GM23338 (cell line): ENCODE results near the gene MGLL. TPM values are rescaled to one million over a fixed set of nuclear protein-coding genes. Genes with fewer than 3 reads are reported as not detected.

Source experiments
- ATAC-seq: fragments of 200-7000 bp; cut with Tn5 transposase; 3 replicates; pipeline ENCODE4 v1.9.1; 2020
- DNase-seq: peaks from one replicate; pipeline ENCODE4 v3.0.0-alpha.2; 2015; ENCODE audit warnings: low spot score
- H2AFZ ChIP-seq: fragments of 200-600 bp; sonication (generic); 2 replicates; pipeline ENCODE4 v1.8.0; 2016; ENCODE audit warnings: antibody characterized with exemption, mild to moderate bottlenecking, moderate library complexity
- H3F3A ChIP-seq: fragments of 200-600 bp; sonication (generic); replicated peaks from 2 replicates; pipeline ENCODE4 v1.8.0; 2017; ENCODE audit warnings: antibody characterized with exemption, mixed run types, low read depth
- H3K27ac ChIP-seq: fragments of 200-600 bp; sonication (generic); 2 replicates; pipeline ENCODE4 v1.6.1; 2016; ENCODE audit warnings: low read depth
- H3K27me3 ChIP-seq: fragments of 200-600 bp; sonication (generic); 2 replicates; pipeline ENCODE4 v1.8.0; 2016; ENCODE audit warnings: mild to moderate bottlenecking, mixed run types, moderate library complexity; ENCODE audit not compliant: insufficient read depth
- H3K36me3 ChIP-seq: fragments of 200-600 bp; sonication (generic); 2 replicates; pipeline ENCODE4 v1.8.0; 2016; ENCODE audit warnings: mild to moderate bottlenecking; ENCODE audit not compliant: insufficient read depth
- H3K4me1 ChIP-seq: fragments of 200-600 bp; sonication (generic); 2 replicates; pipeline ENCODE4 v1.8.0; 2016; ENCODE audit warnings: mild to moderate bottlenecking, moderate library complexity; ENCODE audit not compliant: insufficient read depth
- H3K4me2 ChIP-seq: fragments of 200-600 bp; sonication (generic); 2 replicates; pipeline ENCODE4 v1.7.1; 2017; ENCODE audit warnings: mixed run types
- H3K4me3 ChIP-seq: fragments of 200-600 bp; sonication (generic); 2 replicates; pipeline ENCODE4 v1.6.1; 2016; ENCODE audit warnings: mixed run types
- H3K79me2 ChIP-seq: fragments of 200-600 bp; sonication (generic); replicated peaks from 2 replicates; pipeline ENCODE4 v1.8.0; 2017; ENCODE audit warnings: mild to moderate bottlenecking; ENCODE audit not compliant: insufficient read depth
- H3K9me2 ChIP-seq: fragments of 200-600 bp; sonication (generic); 2 replicates; pipeline ENCODE4 v1.8.0; 2017; ENCODE audit not compliant: insufficient read depth
- H4K20me1 ChIP-seq: fragments of 200-600 bp; sonication (generic); replicated peaks from 2 replicates; pipeline ENCODE4 v1.8.0; 2017; ENCODE audit warnings: mild to moderate bottlenecking; ENCODE audit not compliant: insufficient read depth
- H3K27ac Mint-ChIP-seq: 2 replicates; pipeline ENCODE4 v1.8.0; 2020; ENCODE audit warnings: inconsistent platforms, mild to moderate bottlenecking, moderate library complexity, mixed read lengths
- H3K27me3 Mint-ChIP-seq: 3 replicates; pipeline ENCODE4 v1.8.0; 2022; ENCODE audit warnings: low read depth, mild to moderate bottlenecking, moderate library complexity, mixed read lengths, inconsistent platforms; ENCODE audit not compliant: insufficient read depth, poor library complexity
- H3K36me3 Mint-ChIP-seq: 3 replicates; pipeline ENCODE4 v1.8.0; 2021; ENCODE audit warnings: low read depth, mild to moderate bottlenecking, inconsistent platforms, moderate library complexity, mixed read lengths
- H3K4me1 Mint-ChIP-seq: 3 replicates; pipeline ENCODE4 v1.8.0; 2020; ENCODE audit warnings: mild to moderate bottlenecking, inconsistent platforms, mixed read lengths
- H3K4me3 Mint-ChIP-seq: 3 replicates; pipeline ENCODE4 v1.8.0; 2021; ENCODE audit warnings: moderate library complexity, mild to moderate bottlenecking, inconsistent platforms, mixed read lengths
- H3K9me3 Mint-ChIP-seq: 3 replicates; pipeline ENCODE4 v1.8.0; 2020; ENCODE audit warnings: moderate library complexity, mild to moderate bottlenecking, inconsistent platforms, mixed read lengths
- CREB1 ChIP-seq: fragments of 250-450 bp; sonication (Bioruptor Pico); IDR thresholded peaks from 2 replicates; pipeline ENCODE4 v1.5.0; 2020; ENCODE audit warnings: low read depth, mild to moderate bottlenecking, moderate library complexity
- EZH2 ChIP-seq: fragments of 200-600 bp; sonication (generic); IDR thresholded peaks from one replicate; pipeline ENCODE4 v1.8.0; 2017; ENCODE audit warnings: antibody characterized with exemption, mild to moderate bottlenecking, low read depth; ENCODE audit not compliant: unreplicated experiment
- EZH2phosphoT487 ChIP-seq: fragments of 200-600 bp; sonication (generic); IDR thresholded peaks from one replicate; pipeline ENCODE4 v1.8.1; 2018; ENCODE audit warnings: antibody characterized with exemption; ENCODE audit not compliant: unreplicated experiment
- ZNF114 ChIP-seq: fragments of 250-450 bp; sonication (Bioruptor Pico); IDR thresholded peaks from 2 replicates; pipeline ENCODE4 v1.5.0; 2020; ENCODE audit warnings: mild to moderate bottlenecking, moderate library complexity
- polyA plus RNA-seq: library from polyadenylated mRNA; unstranded; fragments of >200 nt; fragmentation: Nextera tagmentation; extraction: Ambion mirVana; gene quantifications from 2 replicates; pipeline ENCODE4 v1.2.1, GENCODE V29; 2016
- total RNA-seq: library from RNA; depleted of rRNA; stranded (reverse); fragments of >200 nt; shearing (Covaris generic); gene quantifications from 2 replicates; pipeline ENCODE4 v1.2.3, GENCODE V29; 2014
- TF ChIP-seq, protein P1 (sequence below): fragments of 250-450 bp; sonication (Bioruptor Pico); IDR thresholded peaks from 2 replicates; pipeline ENCODE4 v1.5.0; 2020; ENCODE audit warnings: mild to moderate bottlenecking, moderate library complexity
- TF ChIP-seq, protein P2 (sequence below): IDR thresholded peaks from 2 replicates; pipeline ENCODE4 v1.6.1; 2016; ENCODE audit warnings: antibody characterized with exemption

Gene MGLL
- total and polyA plus RNA-seq, 2 experiments from 2014 or later, result 0.71 to 0.83 TPM

DNA sequence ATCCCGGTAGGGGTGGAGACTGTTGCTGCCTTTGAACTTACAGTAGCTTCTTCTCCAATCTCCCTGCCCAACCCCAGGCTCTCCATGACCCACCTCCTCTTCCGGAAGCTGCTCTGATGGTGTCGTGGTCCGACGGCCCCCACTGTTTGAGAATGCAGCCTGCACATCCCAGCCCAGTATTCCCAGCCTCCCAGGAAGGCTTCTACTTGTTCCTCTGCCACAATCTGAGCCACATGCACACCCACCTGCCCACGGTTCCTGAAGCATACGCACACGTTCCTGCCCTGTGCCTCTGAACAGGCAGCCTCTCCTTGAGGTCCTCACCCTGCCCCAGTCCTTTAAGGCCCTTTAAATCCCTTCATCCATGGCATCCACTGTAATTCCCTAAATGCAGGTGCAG lies 92.1 kb downstream of the MGLL start (continued):
- TF ChIP-seq, protein P1, sequence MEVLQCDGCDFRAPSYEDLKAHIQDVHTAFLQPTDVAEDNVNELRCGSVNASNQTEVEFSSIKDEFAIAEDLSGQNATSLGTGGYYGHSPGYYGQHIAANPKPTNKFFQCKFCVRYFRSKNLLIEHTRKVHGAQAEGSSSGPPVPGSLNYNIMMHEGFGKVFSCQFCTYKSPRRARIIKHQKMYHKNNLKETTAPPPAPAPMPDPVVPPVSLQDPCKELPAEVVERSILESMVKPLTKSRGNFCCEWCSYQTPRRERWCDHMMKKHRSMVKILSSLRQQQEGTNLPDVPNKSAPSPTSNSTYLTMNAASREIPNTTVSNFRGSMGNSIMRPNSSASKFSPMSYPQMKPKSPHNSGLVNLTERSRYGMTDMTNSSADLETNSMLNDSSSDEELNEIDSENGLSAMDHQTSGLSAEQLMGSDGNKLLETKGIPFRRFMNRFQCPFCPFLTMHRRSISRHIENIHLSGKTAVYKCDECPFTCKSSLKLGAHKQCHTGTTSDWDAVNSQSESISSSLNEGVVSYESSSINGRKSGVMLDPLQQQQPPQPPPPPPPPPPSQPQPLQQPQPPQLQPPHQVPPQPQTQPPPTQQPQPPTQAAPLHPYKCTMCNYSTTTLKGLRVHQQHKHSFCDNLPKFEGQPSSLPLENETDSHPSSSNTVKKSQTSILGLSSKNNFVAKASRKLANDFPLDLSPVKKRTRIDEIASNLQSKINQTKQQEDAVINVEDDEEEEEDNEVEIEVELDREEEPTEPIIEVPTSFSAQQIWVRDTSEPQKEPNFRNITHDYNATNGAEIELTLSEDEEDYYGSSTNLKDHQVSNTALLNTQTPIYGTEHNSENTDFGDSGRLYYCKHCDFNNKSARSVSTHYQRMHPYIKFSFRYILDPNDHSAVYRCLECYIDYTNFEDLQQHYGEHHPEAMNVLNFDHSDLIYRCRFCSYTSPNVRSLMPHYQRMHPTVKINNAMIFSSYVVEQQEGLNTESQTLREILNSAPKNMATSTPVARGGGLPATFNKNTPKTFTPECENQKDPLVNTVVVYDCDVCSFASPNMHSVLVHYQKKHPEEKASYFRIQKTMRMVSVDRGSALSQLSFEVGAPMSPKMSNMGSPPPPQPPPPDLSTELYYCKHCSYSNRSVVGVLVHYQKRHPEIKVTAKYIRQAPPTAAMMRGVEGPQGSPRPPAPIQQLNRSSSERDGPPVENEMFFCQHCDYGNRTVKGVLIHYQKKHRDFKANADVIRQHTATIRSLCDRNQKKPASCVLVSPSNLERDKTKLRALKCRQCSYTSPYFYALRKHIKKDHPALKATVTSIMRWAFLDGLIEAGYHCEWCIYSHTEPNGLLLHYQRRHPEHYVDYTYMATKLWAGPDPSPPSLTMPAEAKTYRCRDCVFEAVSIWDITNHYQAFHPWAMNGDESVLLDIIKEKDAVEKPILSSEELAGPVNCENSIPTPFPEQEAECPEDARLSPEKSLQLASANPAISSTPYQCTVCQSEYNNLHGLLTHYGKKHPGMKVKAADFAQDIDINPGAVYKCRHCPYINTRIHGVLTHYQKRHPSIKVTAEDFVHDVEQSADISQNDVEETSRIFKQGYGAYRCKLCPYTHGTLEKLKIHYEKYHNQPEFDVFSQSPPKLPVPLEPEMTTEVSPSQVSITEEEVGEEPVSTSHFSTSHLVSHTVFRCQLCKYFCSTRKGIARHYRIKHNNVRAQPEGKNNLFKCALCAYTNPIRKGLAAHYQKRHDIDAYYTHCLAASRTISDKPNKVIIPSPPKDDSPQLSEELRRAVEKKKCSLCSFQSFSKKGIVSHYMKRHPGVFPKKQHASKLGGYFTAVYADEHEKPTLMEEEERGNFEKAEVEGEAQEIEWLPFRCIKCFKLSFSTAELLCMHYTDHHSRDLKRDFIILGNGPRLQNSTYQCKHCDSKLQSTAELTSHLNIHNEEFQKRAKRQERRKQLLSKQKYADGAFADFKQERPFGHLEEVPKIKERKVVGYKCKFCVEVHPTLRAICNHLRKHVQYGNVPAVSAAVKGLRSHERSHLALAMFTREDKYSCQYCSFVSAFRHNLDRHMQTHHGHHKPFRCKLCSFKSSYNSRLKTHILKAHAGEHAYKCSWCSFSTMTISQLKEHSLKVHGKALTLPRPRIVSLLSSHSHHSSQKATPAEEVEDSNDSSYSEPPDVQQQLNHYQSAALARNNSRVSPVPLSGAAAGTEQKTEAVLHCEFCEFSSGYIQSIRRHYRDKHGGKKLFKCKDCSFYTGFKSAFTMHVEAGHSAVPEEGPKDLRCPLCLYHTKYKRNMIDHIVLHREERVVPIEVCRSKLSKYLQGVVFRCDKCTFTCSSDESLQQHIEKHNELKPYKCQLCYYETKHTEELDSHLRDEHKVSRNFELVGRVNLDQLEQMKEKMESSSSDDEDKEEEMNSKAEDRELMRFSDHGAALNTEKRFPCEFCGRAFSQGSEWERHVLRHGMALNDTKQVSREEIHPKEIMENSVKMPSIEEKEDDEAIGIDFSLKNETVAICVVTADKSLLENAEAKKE, result no peak
- no peak for TF ChIP-seq EZH2
- TF ChIP-seq CREB1 (CRISPR knock-in tag), result no peak
- TF ChIP-seq, protein P2, sequence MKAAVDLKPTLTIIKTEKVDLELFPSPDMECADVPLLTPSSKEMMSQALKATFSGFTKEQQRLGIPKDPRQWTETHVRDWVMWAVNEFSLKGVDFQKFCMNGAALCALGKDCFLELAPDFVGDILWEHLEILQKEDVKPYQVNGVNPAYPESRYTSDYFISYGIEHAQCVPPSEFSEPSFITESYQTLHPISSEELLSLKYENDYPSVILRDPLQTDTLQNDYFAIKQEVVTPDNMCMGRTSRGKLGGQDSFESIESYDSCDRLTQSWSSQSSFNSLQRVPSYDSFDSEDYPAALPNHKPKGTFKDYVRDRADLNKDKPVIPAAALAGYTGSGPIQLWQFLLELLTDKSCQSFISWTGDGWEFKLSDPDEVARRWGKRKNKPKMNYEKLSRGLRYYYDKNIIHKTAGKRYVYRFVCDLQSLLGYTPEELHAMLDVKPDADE, result no peak
- TF ChIP-seq ZNF114, result no peak

DNA sequence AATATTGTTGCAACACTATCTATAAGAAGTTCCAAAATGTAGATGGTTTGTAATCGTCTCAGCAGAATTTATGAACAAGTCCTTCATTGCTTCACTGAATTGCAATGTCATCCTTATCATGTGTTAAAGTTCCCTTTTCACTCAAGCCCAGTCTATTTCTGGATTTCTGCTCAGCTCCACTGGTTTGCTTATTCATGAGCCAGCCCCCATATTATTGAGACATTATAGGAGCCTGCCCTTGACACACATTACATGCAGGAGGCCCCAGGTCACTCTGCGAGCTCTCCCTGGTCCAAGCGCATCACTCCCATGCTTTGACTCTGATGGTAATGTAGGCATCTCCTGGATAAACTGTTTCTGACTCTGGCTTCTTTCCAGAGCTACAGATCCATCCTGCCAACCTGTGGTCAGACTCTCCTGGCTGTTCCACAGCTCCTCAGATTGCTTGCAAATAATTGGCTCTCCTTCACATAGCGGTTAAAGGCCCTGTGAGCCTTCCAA lies 92.7 kb downstream of the MGLL start:
- Histone ChIP-seq H4K20me1 (no peaks in the 10 kb centered on the region), H3F3A (no peaks in the 10 kb centered on the region), H3K9me2 (0 out of 2 replicates have a peak, but pooled peaks cover 4% of the 10 kb centered on the region), H3K4me1 (peaks cover 8% of the 10 kb centered on the region), H2AFZ (no peak overlapping the region), H3K27me3 (no peaks in the 10 kb centered on the region), H3K27ac (no peak overlapping the region), H3K4me3 (no peak overlapping the region), H3K4me2 (no peak overlapping the region), H3K79me2 (no peaks in the 10 kb centered on the region), H3K36me3 (no peaks in the 10 kb centered on the region)
- ATAC-seq (no peak), DNase-seq (no peak)
- Mint-ChIP-seq H3K9me3 (no peaks in the 10 kb centered on the region; the same call in 2 of the 3 replicates), H3K4me3 (no peak overlapping the region), H3K27me3 (peaks cover 3% of the 10 kb centered on the region), H3K27ac (no peak overlapping the region), H3K4me1 (peaks cover 22% of the 10 kb centered on the region), H3K36me3 (no peaks in the 10 kb centered on the region)
- no peak for TF ChIP-seq ZNF114
- TF ChIP-seq EZH2phosphoT487, result no peak
